Skin epidermis (tissue), 12 donors: Measurements from ENCODE around the gene F7.

Experiments used
- H3K27ac ChIP-seq, 21 experiments: fragments of 200-600 bp; sonication (generic) in 11 of 21; one replicate each; pipeline ENCODE4 v1.5.0; 2020; ENCODE audit warnings: mild to moderate bottlenecking in 3 of 21, inconsistent platforms in 2 of 21, moderate library complexity in 2 of 21
- H3K4me3 ChIP-seq, 7 experiments: fragments of 200-600 bp; sonication (generic) in 2 of 7; one replicate each; pipeline ENCODE4 v1.5.0; 2020; ENCODE audit warnings: inconsistent platforms in 2 of 7, mild to moderate bottlenecking in 2 of 7, moderate library complexity in 1 of 7

Gene F7

DNA sequence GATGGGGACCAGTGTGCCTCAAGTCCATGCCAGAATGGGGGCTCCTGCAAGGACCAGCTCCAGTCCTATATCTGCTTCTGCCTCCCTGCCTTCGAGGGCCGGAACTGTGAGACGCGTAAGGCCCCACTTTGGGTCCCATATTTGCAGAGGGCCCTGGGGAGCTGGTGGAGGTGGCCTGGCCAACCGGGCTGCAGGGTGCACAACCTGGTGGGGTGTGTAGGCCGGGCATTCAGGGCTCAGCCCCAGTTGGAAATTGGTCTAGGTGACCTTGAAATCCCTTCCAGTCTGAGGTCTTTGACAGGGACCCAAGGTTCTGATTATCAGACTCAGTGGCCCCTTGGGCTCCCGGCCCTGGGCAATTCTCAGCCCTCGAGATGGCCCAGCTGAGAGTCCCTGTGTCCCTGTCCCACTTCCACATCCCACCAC lies 8.3 kb downstream of the F7 start:
- no peak overlapping the region for H3K4me3 ChIP-seq
- no peak overlapping the region for H3K27ac ChIP-seq

DNA sequence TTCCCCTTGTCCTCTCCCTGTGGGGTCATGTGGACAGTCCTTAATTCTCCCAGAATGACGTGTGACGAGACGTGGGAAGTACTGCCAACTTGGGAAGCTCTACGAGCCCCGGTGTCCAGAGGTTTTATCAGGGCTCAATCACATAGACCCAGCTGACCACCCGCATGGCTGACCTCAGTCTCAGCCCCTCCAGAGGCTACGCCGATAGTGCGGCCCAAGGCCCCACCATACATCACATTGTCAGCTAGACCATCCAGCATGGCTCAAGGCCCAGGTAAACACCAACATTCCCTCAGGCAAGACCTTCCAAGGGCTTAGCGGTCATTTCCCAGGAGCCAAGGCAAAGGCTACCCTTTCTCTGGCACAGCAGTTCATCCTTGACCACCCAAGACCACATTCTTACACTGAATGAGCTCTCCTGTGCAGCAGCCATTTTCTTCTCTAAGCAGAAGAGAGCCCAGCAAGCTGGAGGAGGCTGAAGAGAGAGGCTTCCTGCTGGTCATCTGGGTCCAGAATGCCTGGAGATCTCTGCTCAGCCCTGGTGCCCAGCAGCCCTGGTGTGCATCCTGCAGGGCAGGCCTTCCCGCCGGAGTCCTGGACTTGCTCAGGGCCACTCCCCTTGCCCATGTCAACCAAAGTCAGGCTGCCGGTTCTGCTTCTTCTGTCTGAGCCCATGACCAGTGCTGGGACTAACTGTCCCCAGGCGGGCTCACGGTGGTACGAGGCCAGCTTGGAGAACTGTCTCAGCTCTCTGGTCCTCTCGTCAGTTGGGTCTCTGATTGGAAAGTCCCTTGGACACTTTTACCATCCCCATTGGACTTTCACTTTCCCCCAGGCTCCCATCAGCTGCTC lies 9.1 kb downstream of the F7 start:
- Histone ChIP-seq H3K27ac (no peak overlapping the region), H3K4me3 (no peak overlapping the region)

DNA sequence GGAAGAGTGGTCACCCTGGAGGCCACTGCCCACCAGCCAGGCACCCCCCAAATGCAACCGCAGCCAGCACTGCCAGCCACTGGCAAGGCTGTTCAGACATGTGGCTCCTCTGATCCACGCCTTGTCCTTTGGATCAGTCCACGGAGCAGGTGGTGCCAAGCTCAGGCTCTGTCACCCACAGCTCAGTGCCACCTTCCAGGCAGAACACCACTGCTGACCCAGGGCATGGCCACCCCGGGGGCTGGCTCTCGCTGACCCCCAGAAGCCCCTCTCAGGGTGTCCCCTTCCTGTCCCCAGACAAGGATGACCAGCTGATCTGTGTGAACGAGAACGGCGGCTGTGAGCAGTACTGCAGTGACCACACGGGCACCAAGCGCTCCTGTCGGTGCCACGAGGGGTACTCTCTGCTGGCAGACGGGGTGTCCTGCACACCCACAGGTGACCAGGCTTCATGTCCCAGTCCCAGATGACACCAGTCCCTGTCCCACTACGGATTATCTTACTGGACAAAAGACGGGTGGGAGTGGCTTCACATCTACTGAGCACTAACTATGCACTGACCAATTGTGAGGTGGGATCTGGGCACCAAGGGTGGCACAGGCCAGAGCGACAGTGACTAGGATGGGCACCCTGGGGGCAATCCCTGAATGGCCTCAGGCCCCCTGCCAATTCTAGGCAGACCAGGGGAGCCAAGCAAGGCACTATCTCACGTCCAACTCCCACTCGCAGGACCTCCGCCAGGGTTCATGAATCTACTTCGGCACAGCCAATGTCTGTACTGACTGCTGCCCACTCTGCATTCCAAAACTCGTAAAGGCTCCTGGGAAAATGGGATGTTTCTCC lies 10.0 kb downstream of the F7 start:
- H3K27ac ChIP-seq = no peak overlapping the region
- H3K4me3 ChIP-seq = no peak overlapping the region

DNA sequence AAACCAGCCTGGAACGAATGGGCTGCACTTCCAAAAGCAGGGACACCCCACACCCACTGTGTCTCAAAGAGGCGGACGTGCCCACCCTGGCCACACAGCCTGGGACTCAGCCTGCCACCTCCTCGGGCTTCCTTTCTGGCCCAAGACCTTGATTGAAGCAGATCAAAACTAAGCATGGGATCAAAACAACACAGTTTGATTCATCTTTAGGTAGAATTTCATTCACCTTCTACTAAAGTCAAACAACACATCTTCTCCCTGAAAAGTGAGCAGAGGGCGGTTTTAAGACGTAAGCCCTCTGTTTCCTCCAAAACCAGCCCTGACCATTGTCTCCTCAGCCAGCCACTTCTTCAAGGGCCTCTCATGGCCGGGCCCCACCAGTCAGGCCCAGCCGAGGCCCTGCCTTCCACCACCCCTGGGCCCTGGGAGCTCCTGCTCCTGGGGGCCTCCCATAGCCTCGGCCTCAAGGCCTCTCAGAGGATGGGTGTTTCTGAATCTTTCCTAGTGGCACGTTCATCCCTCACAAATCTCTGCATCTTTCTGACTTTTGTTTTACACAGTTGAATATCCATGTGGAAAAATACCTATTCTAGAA lies 10.7 kb downstream of the F7 start:
- Histone ChIP-seq H3K27ac (no peak overlapping the region), H3K4me3 (no peak overlapping the region)

DNA sequence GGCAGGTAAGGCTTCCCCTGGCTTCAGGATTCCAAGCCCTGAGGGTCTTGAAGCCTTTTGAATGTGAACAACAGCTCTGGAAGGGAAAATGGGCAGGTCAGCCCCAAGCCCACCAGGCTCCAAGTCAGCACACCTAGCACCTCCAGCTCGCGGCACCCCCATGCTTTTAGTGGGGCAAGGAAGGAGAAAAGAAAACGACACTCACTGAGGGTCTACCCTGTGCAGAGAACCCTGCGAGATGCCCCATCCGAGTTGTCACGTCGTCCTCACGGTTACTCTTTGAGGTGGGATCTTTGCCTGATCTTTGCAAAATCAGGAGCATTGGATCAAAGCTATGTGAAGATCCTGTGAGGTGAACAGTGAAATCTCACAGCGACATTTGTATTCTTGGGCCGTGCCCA lies 11.3 kb downstream of the F7 start:
- no peak overlapping the region for H3K4me3 ChIP-seq
- H3K27ac ChIP-seq = no peak overlapping the region

DNA sequence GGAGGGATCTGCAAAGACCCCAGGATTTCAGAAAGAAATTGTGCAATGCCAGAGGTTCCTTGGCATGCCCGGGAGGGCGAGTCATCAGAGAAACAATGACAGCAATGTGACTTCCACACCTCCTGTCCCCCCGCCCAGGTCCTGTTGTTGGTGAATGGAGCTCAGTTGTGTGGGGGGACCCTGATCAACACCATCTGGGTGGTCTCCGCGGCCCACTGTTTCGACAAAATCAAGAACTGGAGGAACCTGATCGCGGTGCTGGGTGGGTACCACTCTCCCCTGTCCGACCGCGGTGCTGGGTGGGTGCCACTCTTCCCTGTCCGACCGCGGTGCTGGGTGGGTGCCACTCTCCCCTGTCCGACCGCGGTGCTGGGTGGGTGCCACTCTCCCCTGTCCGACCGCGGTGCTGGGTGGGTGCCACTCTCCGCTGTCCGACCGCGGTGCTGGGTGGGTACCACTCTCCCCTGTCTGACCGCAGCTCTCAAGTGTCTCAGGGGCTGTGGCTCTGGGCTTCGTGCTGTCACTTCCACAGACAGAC lies 11.8 kb downstream of the F7 start:
- Histone ChIP-seq H3K27ac (no peak overlapping the region), H3K4me3 (no peak overlapping the region)

DNA sequence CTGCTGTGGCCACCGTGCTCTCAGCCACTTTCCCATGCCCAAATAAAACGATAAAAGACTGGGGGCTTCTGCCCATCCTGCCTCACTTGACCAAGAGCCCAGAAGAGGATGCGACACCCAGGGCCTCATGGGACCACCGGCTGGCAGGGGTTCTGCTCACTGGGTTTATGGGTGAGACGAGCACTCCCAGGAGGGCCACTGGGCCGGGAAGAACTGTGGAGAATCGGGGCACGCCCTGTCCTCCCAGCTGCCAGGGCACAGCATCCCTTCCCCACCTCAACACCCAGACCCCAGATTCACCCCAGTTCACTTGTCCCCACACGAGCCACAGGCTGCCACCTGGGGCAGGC lies 12.3 kb downstream of the F7 start:
- Histone ChIP-seq H3K27ac (no peak overlapping the region), H3K4me3 (no peak overlapping the region)

DNA sequence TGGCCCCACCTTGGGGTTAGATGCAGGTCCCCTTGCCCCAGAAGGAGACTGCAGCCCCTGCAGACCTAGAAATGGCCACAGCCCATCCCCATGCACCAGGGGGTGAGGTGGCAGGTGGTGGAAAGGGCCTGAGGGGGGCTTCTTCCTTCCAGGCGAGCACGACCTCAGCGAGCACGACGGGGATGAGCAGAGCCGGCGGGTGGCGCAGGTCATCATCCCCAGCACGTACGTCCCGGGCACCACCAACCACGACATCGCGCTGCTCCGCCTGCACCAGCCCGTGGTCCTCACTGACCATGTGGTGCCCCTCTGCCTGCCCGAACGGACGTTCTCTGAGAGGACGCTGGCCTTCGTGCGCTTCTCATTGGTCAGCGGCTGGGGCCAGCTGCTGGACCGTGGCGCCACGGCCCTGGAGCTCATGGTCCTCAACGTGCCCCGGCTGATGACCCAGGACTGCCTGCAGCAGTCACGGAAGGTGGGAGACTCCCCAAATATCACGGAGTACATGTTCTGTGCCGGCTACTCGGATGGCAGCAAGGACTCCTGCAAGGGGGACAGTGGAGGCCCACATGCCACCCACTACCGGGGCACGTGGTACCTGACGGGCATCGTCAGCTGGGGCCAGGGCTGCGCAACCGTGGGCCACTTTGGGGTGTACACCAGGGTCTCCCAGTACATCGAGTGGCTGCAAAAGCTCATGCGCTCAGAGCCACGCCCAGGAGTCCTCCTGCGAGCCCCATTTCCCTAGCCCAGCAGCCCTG lies 12.8 kb downstream of the F7 start:
- Histone ChIP-seq H3K27ac (no peak overlapping the region), H3K4me3 (no peak overlapping the region)

DNA sequence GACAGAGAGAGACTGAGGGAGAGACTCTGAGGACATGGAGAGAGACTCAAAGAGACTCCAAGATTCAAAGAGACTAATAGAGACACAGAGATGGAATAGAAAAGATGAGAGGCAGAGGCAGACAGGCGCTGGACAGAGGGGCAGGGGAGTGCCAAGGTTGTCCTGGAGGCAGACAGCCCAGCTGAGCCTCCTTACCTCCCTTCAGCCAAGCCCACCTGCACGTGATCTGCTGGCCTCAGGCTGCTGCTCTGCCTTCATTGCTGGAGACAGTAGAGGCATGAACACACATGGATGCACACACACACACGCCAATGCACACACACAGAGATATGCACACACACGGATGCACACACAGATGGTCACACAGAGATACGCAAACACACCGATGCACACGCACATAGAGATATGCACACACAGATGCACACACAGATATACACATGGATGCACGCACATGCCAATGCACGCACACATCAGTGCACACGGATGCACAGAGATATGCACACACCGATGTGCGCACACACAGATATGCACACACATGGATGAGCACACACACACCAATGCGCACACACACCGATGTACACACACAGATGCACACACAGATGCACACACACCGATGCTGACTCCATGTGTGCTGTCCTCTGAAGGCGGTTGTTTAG lies 13.7 kb downstream of the F7 start:
- Histone ChIP-seq H3K27ac (no peak overlapping the region), H3K4me3 (no peak overlapping the region)

DNA sequence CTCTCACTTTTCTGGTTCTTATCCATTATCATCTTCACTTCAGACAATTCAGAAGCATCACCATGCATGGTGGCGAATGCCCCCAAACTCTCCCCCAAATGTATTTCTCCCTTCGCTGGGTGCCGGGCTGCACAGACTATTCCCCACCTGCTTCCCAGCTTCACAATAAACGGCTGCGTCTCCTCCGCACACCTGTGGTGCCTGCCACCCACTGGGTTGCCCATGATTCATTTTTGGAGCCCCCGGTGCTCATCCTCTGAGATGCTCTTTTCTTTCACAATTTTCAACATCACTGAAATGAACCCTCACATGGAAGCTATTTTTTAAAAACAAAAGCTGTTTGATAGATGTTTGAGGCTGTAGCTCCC lies 14.2 kb downstream of the F7 start:
- Histone ChIP-seq H3K4me3 (no peak overlapping the region), H3K27ac (no peak overlapping the region)

DNA sequence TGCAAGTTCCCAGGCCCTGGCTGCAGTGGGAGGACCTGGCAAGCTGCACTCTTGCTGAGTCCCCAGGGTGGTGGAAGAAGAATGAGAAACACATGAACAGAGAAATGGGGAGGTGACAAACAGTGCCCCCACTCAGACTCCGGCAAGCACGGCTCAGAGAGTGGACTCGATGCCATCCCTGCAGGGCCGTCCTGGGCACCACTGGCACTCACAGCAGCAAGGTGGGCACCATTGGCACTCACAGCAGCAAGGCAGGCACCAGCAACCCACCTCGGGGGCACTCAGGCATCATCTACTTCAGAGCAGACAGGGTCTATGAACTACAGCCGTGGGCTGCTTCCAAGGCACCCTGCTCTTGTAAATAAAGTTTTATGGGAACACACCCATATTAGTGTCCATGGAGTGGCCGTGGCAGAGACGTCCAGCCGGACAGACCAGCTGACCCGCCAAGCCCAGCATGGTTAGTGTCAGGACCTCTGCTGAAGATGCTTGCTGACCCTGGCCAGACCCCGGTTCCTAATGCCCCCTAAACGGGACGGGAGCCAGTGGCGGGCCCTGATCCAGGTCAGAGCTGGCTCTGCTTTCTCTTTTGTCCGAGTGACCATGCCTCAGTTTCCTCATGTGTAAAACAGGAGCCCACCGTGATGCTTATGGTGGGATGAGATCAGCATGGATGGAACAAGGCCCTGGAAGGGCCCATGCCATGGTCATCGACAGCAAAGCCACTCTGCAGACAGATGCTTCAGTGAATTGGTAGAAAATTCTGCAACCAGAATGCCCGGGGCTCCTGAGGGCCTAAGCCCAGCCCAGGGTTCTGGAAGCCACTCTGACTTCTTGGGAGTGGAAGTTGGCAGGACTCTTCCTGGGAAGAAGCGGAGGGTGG lies 14.9 kb downstream of the F7 start:
- Histone ChIP-seq H3K4me3 (no peak overlapping the region), H3K27ac (no peak overlapping the region)

DNA sequence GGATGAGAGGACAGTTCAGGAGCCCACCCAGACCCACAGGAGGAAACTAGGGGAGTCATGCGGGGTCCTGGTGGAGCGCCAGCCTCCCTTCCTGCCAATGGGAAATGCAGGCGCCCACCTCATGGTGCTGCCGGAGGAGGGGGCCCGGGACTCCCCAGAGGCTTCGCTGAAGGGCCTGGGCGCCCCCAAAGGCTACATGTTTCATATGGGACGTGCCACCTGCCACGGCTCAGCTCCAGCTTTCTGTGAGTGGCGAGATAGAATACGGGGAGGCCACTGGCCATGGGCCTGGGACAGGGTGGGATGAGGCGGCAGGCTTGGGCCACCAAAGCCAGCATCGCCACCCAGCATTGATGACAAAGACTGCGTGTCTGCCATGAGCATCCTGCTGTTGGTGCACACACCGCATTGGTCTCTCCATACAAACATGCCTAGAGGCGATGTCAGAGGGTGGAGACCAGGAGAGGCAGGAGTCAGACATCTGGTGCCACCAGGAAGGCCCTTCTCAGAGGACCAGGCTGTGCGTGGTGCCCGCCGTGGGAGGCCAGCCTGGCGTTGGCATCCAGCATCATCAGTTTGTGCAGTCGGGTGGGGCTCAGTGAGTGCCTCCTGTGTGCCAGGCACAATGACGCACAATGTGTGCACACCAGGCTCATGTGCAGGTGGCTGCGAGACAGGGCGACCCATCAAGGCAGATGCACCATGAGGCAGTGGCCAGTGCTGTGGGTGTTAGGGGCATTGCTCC lies 15.8 kb downstream of the F7 start:
- Histone ChIP-seq H3K4me3 (no peak overlapping the region), H3K27ac (peak overlapping the region in 3 of 21 experiments; percentile 50 to 78 (median 75))

DNA sequence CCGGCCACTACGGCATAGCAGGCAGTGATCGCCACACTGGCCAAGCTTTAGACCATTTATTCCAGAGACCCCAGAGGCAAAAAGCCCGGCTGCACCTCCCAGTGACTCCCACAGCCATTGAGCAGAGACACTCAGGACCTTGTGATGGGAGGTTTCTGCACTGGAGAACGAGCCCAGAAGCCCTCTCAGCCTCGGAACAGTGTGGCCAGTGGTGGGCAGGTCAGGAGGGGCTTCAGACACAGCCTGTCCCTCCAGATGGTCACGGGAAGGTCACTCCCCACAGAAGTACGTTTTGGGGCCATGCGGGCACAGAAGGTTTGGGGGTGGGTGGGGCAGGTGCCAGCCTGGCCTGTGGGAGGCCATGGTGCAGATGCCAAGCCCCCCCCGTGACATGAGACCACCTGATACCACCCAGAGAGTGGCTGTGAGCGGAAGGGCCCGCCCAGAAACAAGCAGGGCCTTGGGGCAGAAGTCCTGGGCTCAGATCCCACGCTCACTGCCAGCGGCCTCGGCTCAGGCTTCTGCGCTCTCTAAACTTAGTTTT lies 16.4 kb downstream of the F7 start:
- peak overlapping the region in 12 of 21 experiments; percentile 14 to 78 (median 54) for H3K27ac ChIP-seq
- H3K4me3 ChIP-seq = no peak overlapping the region

DNA sequence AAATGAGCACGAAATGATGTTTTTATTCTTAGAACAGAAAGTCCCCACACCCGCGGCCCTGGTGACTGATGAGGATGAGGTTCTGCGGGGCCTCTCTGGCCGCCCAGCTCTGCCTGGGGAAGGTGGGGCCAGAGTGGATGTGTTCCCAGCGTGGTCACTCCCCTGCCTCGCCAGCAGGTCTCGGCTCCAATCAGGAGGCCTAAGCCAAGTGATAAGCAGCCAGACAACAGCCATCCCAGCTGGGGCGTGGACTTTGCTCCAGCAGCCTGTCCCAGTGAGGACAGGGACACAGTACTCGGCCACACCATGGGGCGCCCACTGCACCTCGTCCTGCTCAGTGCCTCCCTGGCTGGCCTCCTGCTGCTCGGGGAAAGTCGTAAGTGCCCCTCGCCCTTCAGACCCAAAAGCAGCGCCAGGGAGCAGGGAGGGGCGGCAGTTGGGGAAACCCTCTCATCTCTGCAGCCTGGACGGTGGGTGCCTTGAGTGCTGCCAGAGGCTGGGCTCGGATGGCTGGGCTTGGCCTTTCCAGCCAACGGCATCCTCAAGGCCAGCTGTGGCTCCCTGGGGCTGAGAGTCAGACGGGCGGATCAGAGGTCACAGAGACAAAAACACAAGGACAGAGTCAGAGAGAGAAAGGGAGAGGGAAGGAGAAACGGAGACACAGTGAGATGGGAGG lies 17.1 kb downstream of the F7 start, which contains the start of gene F10:
Gene F10, plus strand, starts transcription at position 250 of the 676 bp plus-strand sequence. Its CDS starts 57 bp downstream, at position 307.
- H3K4me3 ChIP-seq = peak within 1 kb of the TSS in 1 of 7 experiments; percentile 13
- H3K27ac ChIP-seq = peak within 1 kb of the TSS in 13 of 21 experiments; percentile 25 to 83 (median 51)

DNA sequence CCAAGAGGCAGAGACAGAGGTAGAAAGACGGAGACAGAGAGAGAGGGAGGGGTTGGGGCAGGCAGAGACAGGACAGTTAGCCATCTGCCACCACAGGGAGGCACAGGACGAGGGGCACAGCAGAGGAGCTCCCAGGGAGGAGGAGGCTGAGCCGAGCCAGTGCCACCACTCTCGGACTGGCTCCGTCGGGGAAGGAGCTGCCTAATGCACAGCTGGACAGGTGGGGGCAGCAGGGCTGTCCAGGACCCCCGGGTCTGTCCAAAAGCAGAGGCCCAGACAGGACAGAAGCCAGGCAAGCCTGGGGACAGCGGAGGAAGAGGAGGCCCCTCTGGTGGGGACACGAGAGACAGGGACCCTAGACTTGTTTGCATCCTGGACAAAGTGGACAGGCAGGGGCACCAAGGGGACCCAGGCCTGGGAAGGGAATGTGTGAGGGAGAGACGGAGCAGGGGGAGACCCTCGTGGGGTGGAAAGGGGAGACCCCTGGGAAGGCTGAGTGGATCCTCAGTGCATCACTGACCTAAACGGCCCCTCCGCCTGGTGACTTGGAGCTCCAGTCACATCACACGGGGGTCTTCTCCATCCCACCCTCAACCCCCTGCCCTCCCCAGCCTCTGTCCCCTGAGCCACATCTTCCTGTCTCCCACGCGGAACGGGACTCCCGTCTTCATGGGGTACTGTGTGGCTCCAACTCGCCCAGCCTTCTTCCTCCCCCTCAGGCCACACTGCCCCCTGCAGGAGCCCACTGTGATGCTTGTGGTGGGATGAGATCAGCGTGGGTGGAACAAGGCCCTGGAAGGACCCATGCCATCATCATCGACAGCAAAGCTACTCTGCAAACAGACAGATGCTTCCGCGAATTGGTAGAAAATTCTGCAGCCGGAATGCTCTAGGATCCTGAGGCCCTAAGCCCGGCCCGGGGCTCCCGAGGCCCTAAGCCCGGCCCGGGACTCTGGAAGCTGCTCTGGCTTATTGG lies 17.9 kb downstream of the F7 start:
- Histone ChIP-seq H3K4me3 (peak overlapping the region in 1 of 7 experiments; percentile 13), H3K27ac (peak overlapping the region in 13 of 21 experiments; percentile 20 to 83 (median 47))
